ENCODE measurements around the gene CNOT1. TPM values are rescaled to one million over a fixed set of nuclear protein-coding genes. Genes with fewer than 3 reads are reported as not detected.
"Not testable (repeated sequence)": the region's sequence is repeated elsewhere in the genome, so short reads cannot be mapped to it uniquely, and the experiment has no call there.

CNOT1 gene
- total RNA-seq, 1 experiment from 2014 or later: 112 TPM

DNA sequence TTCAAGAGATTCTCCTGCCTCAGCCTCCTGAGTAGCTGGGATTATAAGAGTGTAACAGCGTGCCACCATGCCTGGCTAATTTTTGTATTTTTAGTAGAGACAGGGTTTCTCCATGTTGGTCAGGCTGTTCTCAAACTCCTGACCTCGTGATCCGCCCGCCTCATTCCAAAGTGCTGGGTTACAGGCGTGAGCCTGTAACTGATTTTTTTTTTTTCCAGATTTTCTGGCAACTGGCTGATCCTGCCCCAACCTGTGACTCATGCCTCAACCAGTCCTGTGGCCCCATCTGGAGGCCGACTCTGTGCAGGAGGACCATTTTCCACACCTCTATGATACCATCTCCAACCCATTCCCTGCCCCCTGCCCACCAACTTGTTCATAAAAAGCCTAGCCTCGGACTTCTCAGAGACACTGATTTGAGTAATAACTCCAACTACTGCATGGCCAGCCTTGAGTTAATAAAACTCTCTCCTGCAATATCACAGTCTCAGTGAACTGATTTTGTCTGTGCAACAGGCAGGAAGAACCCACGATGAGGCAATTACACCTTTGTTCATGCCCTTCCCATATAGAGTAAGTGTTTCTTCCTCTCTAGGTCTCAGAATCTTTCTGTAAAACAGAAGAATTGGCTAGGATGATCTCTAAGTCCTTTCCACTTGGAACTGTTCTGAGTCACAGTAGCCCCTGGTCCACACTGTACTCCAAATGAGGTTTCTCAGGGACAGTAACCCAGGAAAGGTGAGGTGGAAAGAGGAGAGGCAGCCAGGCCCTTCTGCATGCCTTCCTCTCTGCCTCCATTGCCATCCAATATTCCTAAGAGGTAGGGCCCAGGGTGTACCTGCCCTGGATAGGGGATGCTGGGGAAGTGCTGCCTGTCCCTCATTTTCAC is 8.8 kb upstream of the CNOT1 start:
- peak; percentile 81 for DNase-seq (ENCODE audit: low read depth)

DNA sequence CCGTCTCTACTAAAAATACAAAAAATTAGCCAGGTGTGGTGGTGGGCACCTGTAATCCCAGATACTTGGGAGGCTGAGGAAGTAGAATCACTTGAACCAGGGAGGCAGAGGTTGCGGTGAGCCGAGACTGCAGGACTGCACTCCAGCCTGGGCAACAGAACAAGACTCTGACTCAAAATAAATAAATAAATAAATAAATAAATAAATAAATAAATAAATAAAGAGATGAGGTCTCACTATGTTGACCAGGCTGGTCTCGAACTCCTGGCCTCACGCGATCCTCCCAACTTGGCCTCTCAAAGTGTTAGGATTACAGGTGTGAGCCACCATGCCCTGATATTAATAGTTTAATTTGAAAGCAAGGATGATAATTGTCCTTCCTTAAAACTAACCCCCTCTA is 7.4 kb upstream of the CNOT1 start:
- DNase-seq (ENCODE audit: low read depth): not testable (repeated sequence)

DNA sequence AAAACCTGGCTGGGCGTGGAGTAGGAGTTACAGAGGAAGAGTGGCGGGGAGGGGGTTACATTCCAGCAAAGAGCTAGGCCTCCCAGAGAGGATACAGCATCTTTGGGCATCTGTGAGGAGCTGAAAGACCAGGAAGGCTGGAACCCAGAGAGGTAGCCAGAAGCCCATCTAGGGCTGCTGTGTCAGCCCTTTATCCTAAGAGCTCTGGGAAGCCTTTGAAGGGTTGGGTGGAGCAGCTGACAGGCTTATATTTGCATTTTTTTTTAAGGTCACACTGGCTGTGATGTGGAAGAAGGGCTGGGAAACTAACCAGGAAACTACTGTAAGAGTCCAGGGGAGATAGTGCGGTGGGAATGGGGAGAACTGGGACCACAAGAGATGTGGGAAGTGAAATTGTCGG is 6.8 kb upstream of the CNOT1 start:
- no peak for DNase-seq (ENCODE audit: low read depth)

DNA sequence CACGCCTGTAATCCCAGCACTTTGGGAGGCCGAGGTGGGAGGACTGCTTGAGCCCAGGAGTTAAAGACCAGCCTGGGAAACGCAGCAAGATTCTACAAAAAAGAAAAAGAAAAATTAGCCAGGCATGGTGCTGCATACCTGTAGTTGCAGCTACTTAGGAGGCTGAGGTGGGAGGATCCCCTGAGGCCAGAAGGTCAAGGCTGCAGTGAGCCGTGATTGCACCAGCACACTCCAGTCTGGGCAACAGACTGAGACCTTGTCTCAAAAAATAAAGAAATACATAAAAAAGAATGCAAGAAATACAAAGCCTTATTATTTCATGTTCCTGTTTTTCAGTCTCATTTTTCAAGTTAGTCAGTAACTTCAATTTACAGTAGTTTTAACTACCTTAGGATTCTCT is 5.9 kb upstream of the CNOT1 start:
- DNase-seq (ENCODE audit: low read depth): no peak

DNA sequence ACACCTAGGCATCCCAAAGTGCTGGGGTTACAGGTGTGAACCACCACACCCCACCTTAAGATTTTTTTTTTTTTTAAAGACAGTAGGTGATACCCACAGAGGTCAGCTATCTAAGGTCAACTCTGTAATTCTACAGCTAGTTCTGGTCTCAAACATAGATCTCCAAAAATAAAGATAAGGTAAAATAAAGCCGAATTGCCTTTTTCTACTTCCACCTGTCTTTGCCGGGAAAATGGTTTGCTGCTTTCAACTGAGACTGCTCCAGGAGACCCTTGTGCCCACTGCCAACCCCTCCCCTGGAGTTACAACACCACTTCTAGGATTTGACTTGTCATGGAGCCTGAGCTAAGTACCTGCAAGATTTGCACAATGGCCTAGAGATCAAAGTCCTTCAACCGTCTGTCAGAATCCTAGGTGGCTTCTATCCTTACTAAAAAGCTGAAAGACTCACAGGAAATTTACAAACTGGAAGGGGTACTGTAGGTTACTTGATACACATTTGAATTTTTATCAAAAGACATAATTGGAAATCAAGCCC is 4.7 kb upstream of the CNOT1 start:
- no peak for DNase-seq (ENCODE audit: low read depth)

DNA sequence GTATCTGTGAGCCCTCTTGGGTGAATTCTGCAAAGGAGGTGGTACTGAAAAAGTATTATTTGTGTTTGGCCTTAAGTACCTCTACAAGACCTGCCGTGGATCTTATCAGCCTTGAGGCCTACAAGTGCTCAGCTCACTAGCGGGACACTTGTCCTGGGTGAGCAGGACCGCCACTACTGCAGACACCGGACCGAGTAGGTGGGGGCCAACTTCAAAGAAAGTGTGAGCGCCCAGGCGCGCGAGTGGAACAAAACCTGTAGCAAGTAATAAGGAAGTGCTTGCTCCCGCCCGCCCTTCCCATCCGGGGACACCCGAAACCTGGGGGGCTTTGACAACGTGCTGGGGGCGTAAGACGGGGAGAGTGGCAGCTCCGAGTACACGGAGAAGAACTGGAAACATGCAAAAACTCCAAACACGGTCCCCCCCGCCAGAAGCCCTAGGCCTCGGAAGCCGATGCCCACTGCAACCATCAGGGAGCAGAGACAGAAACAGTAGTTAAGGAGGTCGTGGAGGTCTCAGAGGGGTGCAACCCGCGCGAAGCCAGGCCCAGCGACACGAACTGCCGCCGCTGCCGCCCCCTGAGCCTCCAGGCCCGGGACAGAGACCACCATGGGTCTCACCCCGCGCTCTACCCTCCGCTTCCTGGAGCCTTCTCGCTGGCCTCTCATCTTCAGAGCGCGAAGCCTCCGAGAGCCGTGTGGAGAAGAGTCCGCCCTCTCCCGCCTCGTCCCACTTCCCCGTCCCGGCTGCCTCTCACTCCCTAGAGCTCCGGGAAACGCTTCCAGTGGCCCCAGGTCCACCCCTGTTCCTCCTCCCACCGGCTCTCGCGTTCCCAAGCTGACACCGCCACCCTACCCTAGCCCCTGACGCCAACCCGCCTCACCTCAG is 537 bp downstream of the CNOT1 start:
- peak; percentile 39 for DNase-seq (ENCODE audit: low read depth)

DNA sequence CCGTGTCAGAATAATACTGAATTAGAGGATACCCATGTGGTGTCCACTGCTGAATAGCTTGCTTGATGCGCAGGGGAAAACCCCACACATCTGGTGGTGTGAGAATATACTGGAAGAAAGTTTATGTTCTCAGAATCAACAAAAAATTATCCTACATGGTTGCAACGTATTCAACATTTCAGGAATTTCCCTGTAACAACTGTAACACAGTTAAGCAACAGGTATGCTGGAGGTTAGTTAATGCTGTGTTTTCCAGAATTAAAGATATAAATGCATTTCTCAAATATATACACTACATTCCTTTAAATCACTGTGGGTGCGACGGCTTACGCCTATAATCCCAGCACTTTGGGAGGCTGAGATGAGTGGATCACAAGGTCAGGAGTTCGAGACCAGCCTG is 5.4 kb downstream of the CNOT1 start:
- no peak for DNase-seq (ENCODE audit: low read depth)

DNA sequence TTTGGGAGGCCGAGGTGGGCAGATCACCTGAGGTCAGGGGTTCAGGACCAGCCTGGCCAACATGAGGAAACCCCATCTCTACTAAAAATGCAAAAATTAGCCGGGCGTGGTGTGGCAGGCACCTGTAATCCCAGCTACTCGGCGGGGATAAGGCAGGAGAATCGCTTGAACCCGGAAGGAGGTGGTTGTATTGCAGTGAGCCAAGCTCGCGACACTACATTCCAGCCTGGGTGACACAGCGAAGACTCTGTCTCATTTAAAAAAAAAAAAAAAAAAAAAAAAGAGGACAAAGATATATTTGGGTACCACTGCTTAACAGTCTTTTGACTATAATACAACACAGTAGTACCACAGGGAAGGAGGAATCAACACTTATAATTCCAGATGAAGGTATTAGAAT is 9.2 kb downstream of the CNOT1 start:
- no peak for DNase-seq (ENCODE audit: low read depth)

DNA sequence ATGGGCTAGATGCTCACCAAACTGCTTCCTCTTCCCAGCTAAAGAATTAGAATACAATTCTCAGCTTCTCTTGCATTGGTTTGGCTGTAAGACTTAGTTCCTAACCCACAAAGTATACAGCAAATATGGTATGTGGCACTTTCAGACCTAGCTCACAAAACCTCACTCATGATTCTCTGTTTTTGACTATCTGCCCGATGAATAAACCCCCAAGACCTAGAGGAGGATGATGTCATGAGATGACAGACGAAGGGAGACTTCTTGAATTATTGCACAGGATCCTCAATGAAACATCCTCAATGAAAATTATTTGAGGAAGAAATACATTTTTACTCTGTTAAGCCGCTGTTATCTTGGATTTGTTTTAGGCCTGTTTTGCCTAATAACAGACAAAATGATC is 14.3 kb downstream of the CNOT1 start:
- DNase-seq (ENCODE audit: low read depth): peak; percentile 43

DNA sequence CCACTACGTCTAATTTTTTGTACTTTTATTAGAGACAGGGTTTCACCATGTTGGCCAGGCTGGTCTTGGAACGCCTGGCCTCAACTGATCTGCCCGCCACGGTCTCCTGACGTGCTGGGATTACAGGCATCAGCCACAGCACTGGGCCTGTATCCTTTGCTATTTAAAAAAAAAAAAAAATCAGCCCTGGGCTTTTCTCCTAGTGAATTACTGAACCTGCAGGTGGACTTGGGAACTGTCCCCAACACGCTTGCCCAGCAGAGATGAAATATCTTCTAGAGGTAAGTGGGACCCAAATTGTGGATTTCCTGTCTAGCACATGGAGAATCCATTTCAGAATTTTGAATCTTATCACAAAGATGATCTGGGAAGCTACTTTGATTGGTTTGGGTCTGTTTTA is 14.8 kb downstream of the CNOT1 start:
- no peak for DNase-seq (ENCODE audit: low read depth)

DNA sequence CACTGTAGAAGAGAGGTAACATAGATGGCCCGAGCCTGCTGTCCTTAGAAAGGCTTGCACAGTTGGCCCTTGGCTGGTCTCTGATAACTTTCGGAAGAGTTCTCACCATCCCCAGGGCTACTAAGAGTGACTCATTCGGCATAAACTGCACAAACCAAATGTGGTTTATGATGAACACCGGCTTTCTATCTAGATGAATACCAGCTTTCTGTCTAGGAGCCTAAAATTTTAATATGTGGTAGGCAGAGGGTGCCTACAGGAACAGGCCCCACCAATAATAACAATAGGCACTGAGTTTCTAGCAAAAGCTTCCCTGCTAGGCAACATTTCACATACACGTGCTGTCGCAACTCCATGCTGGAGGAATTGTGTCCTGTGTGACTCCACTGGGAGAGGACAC is 15.4 kb downstream of the CNOT1 start:
- DNase-seq (ENCODE audit: low read depth): peak; percentile 89

DNA sequence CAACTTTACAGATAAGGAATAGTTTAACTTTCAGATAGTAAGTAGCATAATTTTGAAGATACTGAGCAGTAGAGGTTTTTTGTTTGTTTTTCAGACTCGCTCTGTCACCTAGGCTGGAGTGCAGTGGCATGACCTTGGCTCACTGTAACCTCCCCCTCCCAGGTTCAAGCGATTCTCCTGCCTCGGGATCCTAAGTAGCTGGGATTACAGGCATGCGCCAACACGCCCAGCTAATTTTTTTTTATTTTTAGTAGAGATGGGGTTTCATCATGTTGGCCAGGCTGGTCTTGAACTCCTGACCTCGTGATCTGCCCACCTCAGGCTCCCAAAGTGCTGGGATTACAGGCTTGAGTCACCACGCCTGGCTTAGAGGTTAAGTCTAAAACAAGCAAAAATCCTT is 16.7 kb downstream of the CNOT1 start:
- not testable (repeated sequence) for DNase-seq (ENCODE audit: low read depth)

DNA sequence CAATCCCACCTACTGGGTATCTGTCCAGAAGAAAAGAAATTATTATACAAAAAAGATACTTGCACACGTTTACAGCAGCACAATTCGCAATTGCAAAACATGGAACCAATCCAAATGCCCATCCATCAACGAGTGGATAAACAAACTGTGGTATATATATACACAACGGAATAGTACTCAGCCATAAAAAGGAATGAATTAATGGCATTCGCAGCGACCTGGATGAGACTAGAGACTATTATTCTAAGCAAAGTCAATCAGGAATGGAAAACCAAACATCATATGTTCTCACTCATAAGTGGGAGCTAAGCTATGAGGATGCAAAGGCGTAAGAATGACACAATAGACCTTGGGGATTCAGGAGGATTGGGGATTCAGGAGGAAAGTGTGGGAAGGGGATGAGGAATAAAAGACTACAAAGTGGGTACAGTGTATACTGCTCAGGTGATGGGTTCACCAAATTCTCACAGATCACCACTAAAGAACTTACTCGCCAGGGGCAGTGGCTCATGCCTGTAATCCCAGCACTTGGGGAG is 21.0 kb downstream of the CNOT1 start:
- DNase-seq (ENCODE audit: low read depth): no peak

DNA sequence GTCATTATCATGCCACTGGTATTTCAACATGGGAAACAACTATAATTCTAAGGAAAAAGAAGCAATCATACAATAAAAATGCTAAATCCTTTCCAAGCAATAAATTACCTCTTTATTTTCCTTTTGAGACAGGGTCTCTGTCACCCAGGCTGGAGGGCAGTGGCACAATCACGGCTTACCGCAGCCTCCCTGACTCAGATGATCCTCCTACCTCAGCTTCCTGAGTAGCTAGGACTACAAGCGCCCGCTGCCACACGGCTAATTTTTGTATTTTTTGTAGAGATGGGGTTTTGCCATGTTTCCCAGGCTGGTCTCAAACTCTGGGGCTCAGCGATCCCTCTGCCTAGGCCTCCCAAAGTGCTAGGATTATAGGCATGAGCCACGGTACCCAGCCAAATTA is 24.1 kb downstream of the CNOT1 start:
- DNase-seq (ENCODE audit: low read depth): no peak

DNA sequence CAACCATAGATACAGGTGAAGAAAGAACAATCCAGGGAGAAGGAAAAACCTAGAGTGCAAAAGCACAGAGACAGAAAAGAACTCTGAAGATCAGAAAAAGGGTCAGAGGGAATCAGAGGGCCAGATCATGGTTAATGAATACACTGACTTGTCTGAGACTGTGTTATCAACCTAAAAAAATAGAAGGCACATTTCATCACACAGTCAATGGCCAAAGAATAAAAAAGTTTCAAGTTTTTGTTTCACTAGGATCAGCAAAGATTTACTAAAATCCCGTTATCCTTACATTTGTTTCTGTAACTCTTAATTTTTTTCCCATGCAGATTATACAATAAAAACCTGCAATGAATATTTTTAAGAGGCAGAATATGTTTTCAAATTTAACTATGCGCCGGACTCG is 38.5 kb downstream of the CNOT1 start:
- DNase-seq (ENCODE audit: low read depth): no peak

DNA sequence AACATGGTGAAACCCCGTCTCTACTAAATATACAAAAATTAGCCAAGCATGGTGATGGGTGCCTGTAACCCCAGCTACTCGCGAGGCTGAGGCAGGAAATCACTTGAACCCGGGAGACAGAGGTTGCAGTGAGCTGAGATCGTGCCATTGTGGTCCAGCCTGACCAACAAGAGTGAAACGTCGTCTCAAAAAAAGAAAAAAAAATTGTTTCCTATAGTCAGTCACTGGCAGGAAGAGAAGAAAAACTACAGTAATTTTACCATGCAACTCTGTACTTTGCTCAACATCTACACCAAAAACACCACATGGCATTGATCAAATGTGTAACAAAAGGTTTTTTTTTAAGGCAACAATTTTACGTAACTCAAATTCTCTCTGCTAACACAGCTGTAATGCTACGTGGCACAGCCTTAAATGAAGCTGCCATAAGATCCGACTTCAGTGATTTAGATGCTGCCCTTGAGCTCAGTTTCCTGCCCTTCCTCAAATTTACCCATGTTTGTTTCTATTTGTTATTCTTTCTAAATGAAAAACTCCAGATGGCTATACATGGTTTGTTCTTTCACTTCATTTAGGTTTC is 40.2 kb downstream of the CNOT1 start:
- DNase-seq (ENCODE audit: low read depth): no peak

DNA sequence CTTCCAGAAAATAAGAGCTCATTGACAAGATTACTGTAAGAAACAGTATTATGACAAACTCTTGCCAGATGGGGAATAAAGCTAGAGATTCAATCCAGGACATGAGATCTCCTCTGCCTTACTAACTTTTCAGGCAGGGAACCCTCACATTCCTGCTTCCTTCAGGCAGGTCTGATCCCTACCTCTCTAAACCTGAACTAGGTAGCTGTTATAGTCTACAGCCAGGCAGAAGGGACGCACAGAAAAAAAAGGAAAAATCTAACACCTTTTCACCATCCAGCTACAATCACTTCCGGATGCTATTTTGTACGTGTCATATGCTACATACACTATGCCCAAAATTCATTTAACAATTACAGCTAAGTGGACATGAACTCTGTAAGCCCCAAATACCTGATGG is 41.2 kb downstream of the CNOT1 start:
- no peak for DNase-seq (ENCODE audit: low read depth)

DNA sequence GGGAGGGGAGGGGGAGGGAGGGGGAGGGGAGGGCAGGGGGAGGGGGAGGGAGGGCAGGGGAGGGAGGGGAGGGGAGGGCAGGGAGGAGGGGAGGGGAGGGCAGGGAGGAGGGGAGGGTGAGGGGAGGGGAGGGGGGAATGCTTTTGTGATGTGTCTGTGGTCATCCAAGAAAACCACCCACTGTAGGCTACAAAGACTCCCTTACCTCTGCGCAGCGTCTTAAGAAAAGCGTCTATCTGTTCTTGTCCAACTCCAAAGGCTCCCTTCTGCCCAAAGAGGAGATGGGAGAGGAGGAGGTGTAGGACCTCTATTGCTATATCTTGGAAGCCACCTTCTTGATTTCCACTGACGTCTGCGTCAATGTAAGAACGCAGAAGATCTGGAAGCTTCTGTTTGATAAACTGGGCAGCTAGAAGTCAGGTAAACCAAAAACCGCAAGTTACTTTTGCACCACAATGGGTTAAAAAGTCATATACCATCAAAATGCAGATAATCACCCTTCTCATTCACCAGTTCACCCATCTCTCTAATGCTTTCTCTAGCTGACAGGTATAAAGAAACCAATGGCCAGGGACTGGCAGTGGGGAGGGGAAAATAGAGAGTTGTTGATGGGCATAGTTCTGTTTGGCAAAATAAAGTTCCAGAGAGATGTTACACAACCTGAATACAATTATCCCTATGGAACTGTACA is 43.1 kb downstream of the CNOT1 start:
- DNase-seq (ENCODE audit: low read depth): no peak

DNA sequence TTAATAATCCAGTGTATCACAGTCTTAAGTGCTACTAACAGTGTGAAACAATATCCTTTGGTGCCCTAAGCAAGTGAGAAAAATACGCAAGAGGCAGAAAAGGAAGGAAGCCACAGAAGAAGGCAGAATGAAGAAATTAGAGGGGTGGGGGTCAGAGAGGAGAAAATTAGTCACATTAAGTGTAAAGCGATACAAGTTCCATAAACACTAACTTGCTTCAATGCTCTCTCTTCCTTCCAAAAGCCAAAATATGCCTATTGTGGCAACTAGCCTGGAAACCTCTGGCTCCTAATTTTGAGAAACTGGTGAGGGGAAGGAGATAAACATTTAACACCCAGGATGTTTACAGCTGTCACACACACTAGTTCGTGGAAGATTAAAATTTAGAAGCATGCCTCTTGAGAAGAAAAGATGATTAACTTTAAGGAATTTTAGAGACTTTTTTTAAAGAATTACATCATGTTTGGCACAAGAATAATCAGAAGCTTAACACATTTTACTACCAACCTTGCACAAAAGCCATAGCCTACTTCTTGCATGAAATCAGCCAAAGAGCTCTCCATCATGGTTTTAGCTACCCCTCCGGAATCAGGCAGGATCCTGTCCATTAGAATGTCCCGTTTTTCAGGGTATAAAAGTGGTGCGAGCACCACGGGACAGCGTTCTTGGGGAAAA is 44.7 kb downstream of the CNOT1 start:
- DNase-seq (ENCODE audit: low read depth): no peak

DNA sequence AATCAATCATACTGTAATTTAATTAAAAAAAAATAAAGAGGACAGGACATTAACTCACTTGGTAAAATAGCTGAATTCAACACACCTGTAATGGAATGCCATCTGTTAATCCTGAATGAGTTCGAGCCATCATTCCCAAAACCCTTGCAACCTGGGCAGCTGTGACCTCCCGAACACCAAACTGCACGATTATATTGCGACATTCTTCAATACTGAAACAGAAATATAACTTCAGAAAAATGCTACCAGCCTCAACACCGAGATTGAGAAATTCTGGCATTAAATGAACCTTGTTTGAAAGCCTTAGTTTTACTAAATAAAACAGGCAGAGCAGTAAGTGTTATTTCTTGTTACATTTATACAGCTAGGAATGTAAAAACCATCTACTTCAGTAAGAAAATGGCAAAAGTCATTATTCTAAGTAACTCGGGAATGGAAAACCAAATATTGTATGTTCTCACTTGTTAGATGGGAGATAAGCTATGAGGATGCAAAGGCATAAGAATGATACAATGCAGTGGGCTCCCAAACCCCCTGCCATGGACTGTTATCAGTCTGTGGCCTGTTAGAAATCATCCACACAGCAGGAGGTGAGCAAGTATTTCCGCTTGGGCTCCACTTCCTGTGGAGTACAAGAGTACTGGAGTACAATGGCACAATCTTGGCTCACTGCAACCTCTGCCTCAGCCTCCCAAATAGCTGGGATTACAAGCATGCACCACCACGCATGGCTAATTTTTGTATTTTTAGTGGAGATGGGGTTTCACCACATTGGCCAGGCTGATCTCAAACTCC is 46.5 kb downstream of the CNOT1 start:
- DNase-seq (ENCODE audit: low read depth): no peak

All from RPMI7951 (cell line).